Right atrium auricular region (tissue), 2 donors: ENCODE results near the gene SPRED1. TPM values are rescaled to one million over a fixed set of nuclear protein-coding genes. Genes with fewer than 3 reads are reported as not detected.
"Not testable (repeated sequence)": the region's sequence is repeated elsewhere in the genome, so short reads cannot be mapped to it uniquely, and the experiment has no call there.

Experiments
- DNase-seq: peaks from one replicate; pipeline ENCODE4 v3.0.0-alpha.2; 2019; ENCODE audit warnings: low spot score
- H3K27ac ChIP-seq, 2 donors: fragments of 200-600 bp; sonication (generic); 1 replicate in 1 of 2; 2 replicates in 1 of 2; pipeline ENCODE4 v1.5.1; 2016 to 2019
- H3K27me3 ChIP-seq, 2 donors: fragments of 200-600 bp; sonication (generic); one replicate each; pipeline versions ENCODE4 v1.5.1 to v1.6.0; 2017 to 2019
- H3K36me3 ChIP-seq: fragments of 200-600 bp; sonication (generic); one replicate; pipeline ENCODE4 v1.5.1; 2016
- H3K4me1 ChIP-seq, 2 donors: fragments of 200-600 bp; sonication (generic); one replicate each; pipeline versions ENCODE4 v1.5.1 to v1.6.0; 2017 to 2019
- H3K4me3 ChIP-seq, 2 donors: fragments of 200-600 bp; sonication (generic); 1 replicate in 1 of 2; 2 replicates in 1 of 2; pipeline ENCODE4 v1.5.1; 2017 to 2019; ENCODE audit warnings: mild to moderate bottlenecking in 1 of 2, moderate library complexity in 1 of 2
- H3K9me3 ChIP-seq, 2 donors: fragments of 200-600 bp; sonication (generic); one replicate each; pipeline ENCODE4 v1.5.1; 2019
- CTCF ChIP-seq, 2 donors: fragments of 200-600 bp; sonication (generic); IDR thresholded peaks; one replicate each; pipeline ENCODE4 v1.5.1; 2019; ENCODE audit warnings: antibody characterized with exemption in 2 of 2
- total RNA-seq, 2 donors: library from RNA; depleted of rRNA; stranded (reverse); fragments of >200 nt; gene quantifications; one replicate each; pipeline ENCODE4 v1.1.0, GENCODE V29; 2016

The SPRED1 gene
- total RNA-seq, 2 donors from 2014 or later, result 9.4 to 10.9 TPM

GRCh38 chr15:38271895-38272294, 19.3 kb downstream of the SPRED1 start:
- Histone ChIP-seq H3K4me3 (no peak overlapping the region), H3K4me1 (peaks cover 0 to 22% of the 10 kb centered on the region in 2 donors), H3K27ac (no peak overlapping the region), H3K36me3 (peaks cover 5% of the 10 kb centered on the region), H3K9me3 (no peaks in the 10 kb centered on the region), H3K27me3 (no peaks in the 10 kb centered on the region)
- DNase-seq, result no peak
- TF ChIP-seq CTCF (IDR thresholded peaks at IDR 0.05), result no peak

- DNase-seq, H3K4me3 ChIP-seq, H3K27ac ChIP-seq, H3K27me3 ChIP-seq, H3K9me3 ChIP-seq, H3K36me3 ChIP-seq: not testable (repeated sequence)
- H3K4me1 ChIP-seq, result peaks cover 0 to 22% of the 10 kb centered on the region in 2 donors
Measured at GRCh38 chr15:38272431-38272830, 19.8 kb downstream of the SPRED1 start.

GRCh38 chr15:38274135-38274534, 21.5 kb downstream of the SPRED1 start:
- no peak overlapping the region for H3K27ac ChIP-seq
- peaks cover 0 to 22% of the 10 kb centered on the region in 2 donors for H3K4me1 ChIP-seq
- DNase-seq, result no peak
- H3K9me3 ChIP-seq, result no peaks in the 10 kb centered on the region
- H3K27me3 ChIP-seq, result no peaks in the 10 kb centered on the region
- H3K4me3 ChIP-seq, result no peak overlapping the region
- peaks cover 5% of the 10 kb centered on the region for H3K36me3 ChIP-seq
- TF ChIP-seq CTCF (IDR thresholded peaks at IDR 0.05), result no peak

- DNase-seq, result no peak
- Histone ChIP-seq H3K36me3 (no peaks in the 10 kb centered on the region), H3K27me3 (no peaks in the 10 kb centered on the region), H3K9me3 (no peaks in the 10 kb centered on the region), H3K4me3 (no peak overlapping the region), H3K27ac (no peak overlapping the region), H3K4me1 (peaks cover 0 to 22% of the 10 kb centered on the region in 2 donors)
- TF ChIP-seq CTCF (IDR thresholded peaks at IDR 0.05), result no peak
Measured at GRCh38 chr15:38275959-38276358, 23.3 kb downstream of the SPRED1 start.

GRCh38 chr15:38277281-38277680, 24.6 kb downstream of the SPRED1 start:
- H3K36me3 ChIP-seq, DNase-seq, H3K9me3 ChIP-seq, H3K27me3 ChIP-seq, H3K4me3 ChIP-seq, H3K27ac ChIP-seq: not testable (repeated sequence)
- H3K4me1 ChIP-seq, result peaks cover 0 to 22% of the 10 kb centered on the region in 2 donors

GRCh38 chr15:38281031-38281430, 28.4 kb downstream of the SPRED1 start:
- H3K27ac ChIP-seq, result no peak overlapping the region
- no peak overlapping the region for H3K4me3 ChIP-seq
- H3K36me3 ChIP-seq, result no peaks in the 10 kb centered on the region
- DNase-seq, result no peak
- no peak for TF ChIP-seq CTCF (IDR thresholded peaks at IDR 0.05)
- no peaks in the 10 kb centered on the region for H3K4me1 ChIP-seq
- no peaks in the 10 kb centered on the region for H3K27me3 ChIP-seq
- H3K9me3 ChIP-seq, result no peaks in the 10 kb centered on the region

GRCh38 chr15:38283010-38283409, 30.4 kb downstream of the SPRED1 start:
- Histone ChIP-seq H3K4me1 (no peaks in the 10 kb centered on the region), H3K27ac (no peak overlapping the region), H3K9me3 (no peaks in the 10 kb centered on the region), H3K27me3 (no peaks in the 10 kb centered on the region), H3K36me3 (no peaks in the 10 kb centered on the region), H3K4me3 (no peak overlapping the region)
- no peak for TF ChIP-seq CTCF (IDR thresholded peaks at IDR 0.05)
- no peak for DNase-seq
